Measurements from ENCODE around the gene IDI1. TPM values are rescaled to one million over a fixed set of nuclear protein-coding genes. Genes with fewer than 3 reads are reported as not detected.
A peak's percentile ranks its signal among the peaks of the same experiment; 100 is the strongest.

IDI1 gene
- 10 to 100 TPM; 68.2 to 68.5 TPM for total RNA-seq

GRCh38 chr10:1048732-1049424 lies at the start of gene IDI1:
Gene IDI1, minus strand, starts transcription at chr10:1049119. Its CDS starts 116 bp downstream, at chr10:1049003.
- CTCF ChIA-PET = interaction anchor here (0.5 to 1.4 kb wide), 2 partner anchors 25 to 200 kb away, joined by 3 to 4 read pairs; no protein-coding TSS in a partner anchor
- Mint-ChIP-seq H3K9me3 (no peaks in the 10 kb centered on the region), H3K27me3 (ENCODE audit: low read depth) (no peaks in the 10 kb centered on the region), H3K27ac (peak within 1 kb of the TSS; percentile 97), H3K4me3 (peak within 1 kb of the TSS; percentile 94), H3K36me3 (ENCODE audit: low read depth) (peaks cover 47% of the 10 kb centered on the region), H3K4me1 (ENCODE audit: low read depth) (peaks cover 66% of the 10 kb centered on the region)
- intact Hi-C loops (cut with micrococcal nuclease) = loop anchor here (1.0 to 2.0 kb wide), 5 partner anchors 7 to 118 kb away; partner anchors contain the start of genes GTPBP4, LARP4B and WDR37
- DNase-seq = peak; percentile 98

GRCh38 chr10:1097436-1097835 lies 48.5 kb upstream of the IDI1 start:
- intact Hi-C loops (cut with micrococcal nuclease) = no loop called here
- CTCF ChIA-PET = interaction anchor here (0.7 kb wide), 1 partner anchor 10 kb away, joined by 4 read pairs; no protein-coding TSS in a partner anchor

GRCh38 chr10:1096287-1096889 lies 47.5 kb upstream of the IDI1 start:
- no peak for DNase-seq
- Mint-ChIP-seq H3K4me3 (no peak overlapping the region), H3K27me3 (ENCODE audit: low read depth) (no peaks in the 10 kb centered on the region), H3K4me1 (ENCODE audit: low read depth) (peaks cover 12% of the 10 kb centered on the region), H3K36me3 (ENCODE audit: low read depth) (peaks cover 17% of the 10 kb centered on the region), H3K9me3 (no peaks in the 10 kb centered on the region), H3K27ac (no peak overlapping the region)
- intact Hi-C loops (cut with micrococcal nuclease) = no loop called here
- CTCF ChIA-PET = interaction anchor here (0.9 to 1.2 kb wide), 2 partner anchors 9 to 14 kb away, joined by 3 read pairs; no protein-coding TSS in a partner anchor

More at GRCh38 chr10:1097436-1097835, 48.5 kb upstream of the IDI1 start:
- no peak for DNase-seq
- peaks cover 21% of the 10 kb centered on the region for H3K4me1 Mint-ChIP-seq (ENCODE audit: low read depth)
- no peaks in the 10 kb centered on the region for H3K27me3 Mint-ChIP-seq (ENCODE audit: low read depth)
- no peak overlapping the region for H3K4me3 Mint-ChIP-seq
- H3K9me3 Mint-ChIP-seq = no peaks in the 10 kb centered on the region
- peaks cover 26% of the 10 kb centered on the region for H3K36me3 Mint-ChIP-seq (ENCODE audit: low read depth)
- no peak overlapping the region for H3K27ac Mint-ChIP-seq

GRCh38 chr10:1095498-1095897 lies 46.6 kb upstream of the IDI1 start:
- Mint-ChIP-seq H3K9me3 (no peaks in the 10 kb centered on the region), H3K4me1 (ENCODE audit: low read depth) (peaks cover 5% of the 10 kb centered on the region), H3K27me3 (ENCODE audit: low read depth) (no peaks in the 10 kb centered on the region), H3K27ac (no peak overlapping the region), H3K36me3 (ENCODE audit: low read depth) (peaks cover 10% of the 10 kb centered on the region), H3K4me3 (no peak overlapping the region)
- intact Hi-C loops (cut with micrococcal nuclease) = no loop called here
- no peak for DNase-seq
- CTCF ChIA-PET = no interaction called here

GRCh38 chr10:1094112-1095057 lies 45.5 kb upstream of the IDI1 start:
- intact Hi-C loops (cut with micrococcal nuclease) = loop anchor here (1.0 kb wide), 1 partner anchor 16 kb away; no protein-coding TSS in a partner anchor
- CTCF ChIA-PET = interaction anchor here (1.2 kb wide), 1 partner anchor 16 kb away, joined by 3 read pairs; no protein-coding TSS in a partner anchor
- Mint-ChIP-seq H3K27me3 (ENCODE audit: low read depth) (no peaks in the 10 kb centered on the region), H3K36me3 (ENCODE audit: low read depth) (peaks cover 9% of the 10 kb centered on the region), H3K4me3 (no peak overlapping the region), H3K9me3 (no peaks in the 10 kb centered on the region), H3K27ac (no peak overlapping the region), H3K4me1 (ENCODE audit: low read depth) (peaks cover under 1% of the 10 kb centered on the region)
- peak; percentile 75 for DNase-seq

GRCh38 chr10:1093696-1094095 lies 44.8 kb upstream of the IDI1 start:
- Mint-ChIP-seq H3K9me3 (no peaks in the 10 kb centered on the region), H3K27ac (no peak overlapping the region), H3K36me3 (ENCODE audit: low read depth) (peaks cover 6% of the 10 kb centered on the region), H3K27me3 (ENCODE audit: low read depth) (no peaks in the 10 kb centered on the region), H3K4me3 (no peak overlapping the region), H3K4me1 (ENCODE audit: low read depth) (no peaks in the 10 kb centered on the region)
- intact Hi-C loops (cut with micrococcal nuclease) = loop anchor here (1.0 kb wide), 1 partner anchor 17 kb away; no protein-coding TSS in a partner anchor
- CTCF ChIA-PET = interaction anchor here (1.2 kb wide), 1 partner anchor 17 kb away, joined by 3 read pairs; no protein-coding TSS in a partner anchor
- DNase-seq = no peak

GRCh38 chr10:1090696-1091095 lies 41.8 kb upstream of the IDI1 start:
- CTCF ChIA-PET = interaction anchor here (1.1 kb wide), 1 partner anchor 19 kb away, joined by 4 read pairs; no protein-coding TSS in a partner anchor
- Mint-ChIP-seq H3K27me3 (ENCODE audit: low read depth) (no peaks in the 10 kb centered on the region), H3K4me1 (ENCODE audit: low read depth) (peaks cover 5% of the 10 kb centered on the region), H3K36me3 (ENCODE audit: low read depth) (peaks cover 20% of the 10 kb centered on the region), H3K9me3 (no peaks in the 10 kb centered on the region), H3K27ac (no peak overlapping the region), H3K4me3 (no peak overlapping the region)
- DNase-seq = no peak
- intact Hi-C loops (cut with micrococcal nuclease) = no loop called here

- Mint-ChIP-seq H3K36me3 (ENCODE audit: low read depth) (peaks cover 28% of the 10 kb centered on the region), H3K27me3 (ENCODE audit: low read depth) (no peaks in the 10 kb centered on the region), H3K4me3 (no peak overlapping the region), H3K27ac (no peak overlapping the region), H3K9me3 (no peaks in the 10 kb centered on the region), H3K4me1 (ENCODE audit: low read depth) (peaks cover 5% of the 10 kb centered on the region)
- CTCF ChIA-PET = no interaction called here
- no peak for DNase-seq
- intact Hi-C loops (cut with micrococcal nuclease) = no loop called here
Measured at GRCh38 chr10:1089017-1089689, 40.2 kb upstream of the IDI1 start.

- no peak overlapping the region for H3K27ac Mint-ChIP-seq
- H3K4me3 Mint-ChIP-seq = no peak overlapping the region
- DNase-seq = no peak
- CTCF ChIA-PET = interaction anchor here (1.1 to 1.2 kb wide), 2 partner anchors 10 to 12 kb away, joined by 3 read pairs; no protein-coding TSS in a partner anchor
- H3K36me3 Mint-ChIP-seq (ENCODE audit: low read depth) = peaks cover 31% of the 10 kb centered on the region
- H3K4me1 Mint-ChIP-seq (ENCODE audit: low read depth) = peaks cover 5% of the 10 kb centered on the region
- no peaks in the 10 kb centered on the region for H3K27me3 Mint-ChIP-seq (ENCODE audit: low read depth)
- intact Hi-C loops (cut with micrococcal nuclease) = no loop called here
- no peaks in the 10 kb centered on the region for H3K9me3 Mint-ChIP-seq
Measured at GRCh38 chr10:1086787-1087186, 37.9 kb upstream of the IDI1 start.

- Mint-ChIP-seq H3K9me3 (no peaks in the 10 kb centered on the region), H3K27ac (no peak overlapping the region), H3K36me3 (ENCODE audit: low read depth) (peaks cover 36% of the 10 kb centered on the region), H3K27me3 (ENCODE audit: low read depth) (no peaks in the 10 kb centered on the region), H3K4me1 (ENCODE audit: low read depth) (peaks cover 5% of the 10 kb centered on the region), H3K4me3 (no peak overlapping the region)
- intact Hi-C loops (cut with micrococcal nuclease) = no loop called here
- DNase-seq = no peak
- CTCF ChIA-PET = interaction anchor here (2.1 kb wide), 1 partner anchor 25 kb away, joined by 7 read pairs; no protein-coding TSS in a partner anchor
Measured at GRCh38 chr10:1085258-1085657, 36.3 kb upstream of the IDI1 start.
